Measurements from ENCODE around the gene HENMT1. TPM values are rescaled to one million over a fixed set of nuclear protein-coding genes. Genes with fewer than 3 reads are reported as not detected.
"Not testable (repeated sequence)": the region's sequence is repeated elsewhere in the genome, so short reads cannot be mapped to it uniquely, and the experiment has no call there.

Gene HENMT1
- total RNA-seq = 2.2 TPM

GRCh38 chr1:108661030-108661609 is at the start of gene HENMT1:
TSS of gene HENMT1 (minus strand) at chr1:108661093. CDS start at chr1:108659884, 1,209 bp downstream.
- peak; percentile 88 for ATAC-seq

- no peak for ATAC-seq
Measured at GRCh38 chr1:108708691-108709660, 48.1 kb upstream of the HENMT1 start.

- ATAC-seq = no peak
Measured at GRCh38 chr1:108706643-108707042, 45.8 kb upstream of the HENMT1 start.

GRCh38 chr1:108704496-108704895 is 43.6 kb upstream of the HENMT1 start:
- ATAC-seq = peak; percentile 73

- peak; percentile 5 for ATAC-seq
Measured at GRCh38 chr1:108703939-108704338, 43.0 kb upstream of the HENMT1 start.

- ATAC-seq = not testable (repeated sequence)
Measured at GRCh38 chr1:108702109-108702508, 41.2 kb upstream of the HENMT1 start.

GRCh38 chr1:108701176-108701849 is 40.4 kb upstream of the HENMT1 start:
- no peak for ATAC-seq

GRCh38 chr1:108699375-108700332 is 38.8 kb upstream of the HENMT1 start:
- no peak for ATAC-seq

GRCh38 chr1:108695535-108695934 is 34.6 kb upstream of the HENMT1 start:
- ATAC-seq = no peak

GRCh38 chr1:108692724-108693655 is 32.1 kb upstream of the HENMT1 start:
- peak; percentile 75 for ATAC-seq

GRCh38 chr1:108691942-108692723 is 31.2 kb upstream of the HENMT1 start, which contains the start of gene PRPF38B:
TSS of gene PRPF38B (plus strand) at chr1:108692310. CDS start at chr1:108692592, 282 bp downstream.
- ATAC-seq = peak; percentile 97

GRCh38 chr1:108691128-108691941 is 30.4 kb upstream of the HENMT1 start:
- ATAC-seq = peak; percentile 9

- ATAC-seq = no peak
Measured at GRCh38 chr1:108686614-108687313, 25.9 kb upstream of the HENMT1 start.

- ATAC-seq = no peak
Measured at GRCh38 chr1:108685529-108685928, 24.6 kb upstream of the HENMT1 start.

- ATAC-seq = not testable (repeated sequence)
Measured at GRCh38 chr1:108681701-108682100, 20.8 kb upstream of the HENMT1 start.

GRCh38 chr1:108679586-108680213 is 18.8 kb upstream of the HENMT1 start:
- ATAC-seq = no peak

- ATAC-seq = no peak
Measured at GRCh38 chr1:108678706-108679105, 17.8 kb upstream of the HENMT1 start.

- ATAC-seq = no peak
Measured at GRCh38 chr1:108671143-108671542, 10.2 kb upstream of the HENMT1 start.
